Measurements from ENCODE around the gene SLC4A7.

DNA sequence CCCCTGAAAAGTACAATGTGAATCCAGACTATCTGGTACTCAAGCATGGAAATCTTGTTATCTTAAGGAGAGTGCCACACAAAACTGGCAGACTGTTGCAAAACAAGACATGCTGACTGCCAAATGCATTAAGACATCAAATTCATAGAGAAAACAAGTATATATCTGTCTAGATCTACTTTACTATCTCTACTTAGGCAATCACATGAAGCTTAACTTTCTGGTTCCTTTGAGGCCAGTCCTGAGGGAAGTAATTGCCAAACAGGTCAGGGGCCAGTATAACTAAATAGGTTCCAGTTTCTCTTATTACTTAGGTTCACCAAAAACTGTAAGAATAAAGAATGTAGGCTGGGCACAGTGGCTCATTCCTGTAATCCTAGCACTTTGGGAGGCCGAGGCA is 15.9 kb upstream of the SLC4A7 start:
- TF ChIP-seq POLR2A (IDR thresholded peaks at IDR 0.05; ENCODE audit: low read length) (no peak), GATA1 (IDR thresholded peaks at IDR 0.05; ENCODE audit: low read depth, low read length) (no peak)

All from erythroblast (primary cell).